ENCODE measurements around the gene SEL1L. TPM values are rescaled to one million over a fixed set of nuclear protein-coding genes. Genes with fewer than 3 reads are reported as not detected.
A peak's percentile ranks its signal among the peaks of the same experiment; 100 is the strongest.

The SEL1L gene
- total and polyA plus RNA-seq, 12 donors: 8.3 to 119 (median 56.0) TPM

DNA sequence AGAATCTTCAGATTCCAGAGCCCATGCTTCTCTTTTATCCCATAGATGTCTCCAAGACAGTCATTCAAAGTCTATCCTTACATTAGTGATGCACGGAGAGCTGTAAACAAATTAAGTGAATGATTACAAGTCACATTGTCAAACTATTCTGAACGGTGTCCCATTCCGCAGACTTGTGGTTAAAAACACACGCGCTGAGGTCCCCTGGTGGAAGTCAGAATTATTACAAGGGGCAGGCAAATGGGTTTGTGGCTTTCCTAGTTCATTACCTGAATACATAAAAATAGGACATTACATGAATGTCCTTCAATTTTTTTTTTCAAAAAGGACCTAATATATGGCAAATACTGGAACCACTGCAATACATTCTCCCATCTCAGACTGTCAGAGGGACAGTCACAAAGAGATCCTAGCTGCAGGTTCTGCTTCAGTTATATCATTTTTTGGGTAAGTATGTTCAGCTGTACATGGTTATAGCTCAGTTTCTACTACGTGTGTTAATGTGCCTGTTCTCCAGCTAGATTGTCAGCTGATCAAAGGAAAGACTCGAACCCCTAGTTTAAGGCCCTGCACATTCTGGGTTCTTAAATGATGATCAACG lies 80.4 kb downstream of the SEL1L start:
- H3K9me3 ChIP-seq (replicated peaks in 1 of 3): no peaks in the 10 kb centered on the region
- H3K27me3 ChIP-seq: no peaks in the 10 kb centered on the region
- 16 to 20% (median 18%) methylated on average over 8 of the region's 8 CpGs for WGBS, 4 donors
- intact Hi-C loops (cut with DNase I): loop anchor here in 1 of 2 donors (5.0 kb wide), 1 partner anchor 176 kb away; no protein-coding TSS in a partner anchor
- DNase-seq: peak; percentile 38 to 78 (median 55)
- no peak overlapping the region for H3K4me3 ChIP-seq
- H3K36me3 ChIP-seq (replicated peaks in 1 of 2): no peaks in the 10 kb centered on the region
- TF ChIP-seq, protein P1, sequence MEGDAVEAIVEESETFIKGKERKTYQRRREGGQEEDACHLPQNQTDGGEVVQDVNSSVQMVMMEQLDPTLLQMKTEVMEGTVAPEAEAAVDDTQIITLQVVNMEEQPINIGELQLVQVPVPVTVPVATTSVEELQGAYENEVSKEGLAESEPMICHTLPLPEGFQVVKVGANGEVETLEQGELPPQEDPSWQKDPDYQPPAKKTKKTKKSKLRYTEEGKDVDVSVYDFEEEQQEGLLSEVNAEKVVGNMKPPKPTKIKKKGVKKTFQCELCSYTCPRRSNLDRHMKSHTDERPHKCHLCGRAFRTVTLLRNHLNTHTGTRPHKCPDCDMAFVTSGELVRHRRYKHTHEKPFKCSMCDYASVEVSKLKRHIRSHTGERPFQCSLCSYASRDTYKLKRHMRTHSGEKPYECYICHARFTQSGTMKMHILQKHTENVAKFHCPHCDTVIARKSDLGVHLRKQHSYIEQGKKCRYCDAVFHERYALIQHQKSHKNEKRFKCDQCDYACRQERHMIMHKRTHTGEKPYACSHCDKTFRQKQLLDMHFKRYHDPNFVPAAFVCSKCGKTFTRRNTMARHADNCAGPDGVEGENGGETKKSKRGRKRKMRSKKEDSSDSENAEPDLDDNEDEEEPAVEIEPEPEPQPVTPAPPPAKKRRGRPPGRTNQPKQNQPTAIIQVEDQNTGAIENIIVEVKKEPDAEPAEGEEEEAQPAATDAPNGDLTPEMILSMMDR (IDR thresholded peaks at IDR 0.05): peak; percentile 80 to 89 (median 86)
- no peak for TF ChIP-seq POLR2A (IDR thresholded peaks at IDR 0.05)
- H3K27ac ChIP-seq: no peak overlapping the region
- no peaks in the 10 kb centered on the region for H3K4me1 ChIP-seq (replicated peaks in 1 of 2)

DNA sequence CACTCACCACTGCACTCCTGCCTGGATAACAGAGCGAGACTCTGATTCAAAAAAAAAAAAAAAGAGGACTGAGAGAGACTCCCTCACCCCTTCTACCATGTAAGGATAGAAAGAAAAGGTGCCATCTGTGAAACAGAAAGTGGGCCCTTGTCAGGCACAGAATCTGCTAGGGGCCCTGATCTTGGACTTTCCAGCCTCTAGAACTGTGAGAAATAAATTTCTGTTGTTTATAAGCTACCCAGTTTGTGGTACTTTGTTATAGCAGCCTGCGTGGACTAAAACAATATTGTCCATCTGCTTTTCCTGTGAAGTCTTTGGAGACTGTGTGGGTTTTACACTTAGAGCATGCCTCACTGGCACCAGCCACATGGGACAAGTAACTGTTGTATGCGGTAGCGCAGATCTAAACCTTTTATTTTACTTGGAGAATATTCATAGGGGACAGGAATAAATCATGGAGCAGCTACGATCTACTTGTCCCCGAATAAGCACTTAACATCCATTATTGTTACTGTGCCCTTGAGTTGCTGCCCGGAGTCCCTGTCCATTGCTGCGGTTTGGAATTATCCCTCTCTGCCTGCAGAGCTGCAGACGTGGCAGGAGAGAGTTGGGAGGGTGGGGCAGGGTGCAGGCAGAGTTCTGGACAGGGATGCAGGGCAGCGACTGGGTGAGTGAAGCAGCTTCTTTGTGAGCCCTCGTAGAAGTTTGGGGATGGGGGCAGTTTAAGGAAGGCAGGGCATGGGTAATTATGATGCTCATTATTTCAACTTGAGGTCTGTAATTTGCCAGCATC lies 81.1 kb downstream of the SEL1L start:
- no peak overlapping the region for H3K4me3 ChIP-seq
- no peaks in the 10 kb centered on the region for H3K4me1 ChIP-seq (replicated peaks in 1 of 2)
- DNase-seq: no peak
- H3K27me3 ChIP-seq: no peaks in the 10 kb centered on the region
- no peak overlapping the region for H3K27ac ChIP-seq
- intact Hi-C loops (cut with DNase I): loop anchor here in 1 of 2 donors (5.0 kb wide), 1 partner anchor 175 kb away; no protein-coding TSS in a partner anchor
- TF ChIP-seq POLR2A (IDR thresholded peaks at IDR 0.05): no peak
- TF ChIP-seq, protein P1 (IDR thresholded peaks at IDR 0.05): no peak
- H3K36me3 ChIP-seq (replicated peaks in 1 of 2): no peaks in the 10 kb centered on the region
- no peaks in the 10 kb centered on the region for H3K9me3 ChIP-seq (replicated peaks in 1 of 3)
- WGBS, 4 donors: 54 to 68% (median 58%) methylated on average over 7 to 11 of the region's 11 CpGs

DNA sequence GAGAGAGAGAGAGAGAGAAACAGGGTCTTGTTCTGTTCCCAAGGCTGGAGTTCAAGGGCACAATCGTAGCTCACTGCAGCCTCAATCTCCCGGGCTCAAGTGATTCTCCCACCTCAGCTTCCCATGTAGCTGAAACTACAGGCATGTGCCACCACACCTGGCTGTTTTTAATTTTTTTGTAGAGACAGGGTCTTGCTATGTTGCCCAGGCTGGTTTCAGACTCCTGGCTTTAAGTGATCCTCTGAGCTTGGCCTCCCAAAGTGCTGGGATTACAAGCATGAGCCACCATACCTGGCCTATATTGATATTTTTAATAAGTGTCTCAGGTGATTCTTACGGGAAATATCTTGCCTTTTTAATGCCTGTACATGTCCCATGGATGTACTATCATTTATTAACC lies 82.7 kb downstream of the SEL1L start:
- Histone ChIP-seq H3K27me3 (no peaks in the 10 kb centered on the region), H3K36me3 (replicated peaks in 1 of 2) (no peaks in the 10 kb centered on the region), H3K4me1 (replicated peaks in 1 of 2) (no peaks in the 10 kb centered on the region), H3K9me3 (replicated peaks in 1 of 3) (no peaks in the 10 kb centered on the region), H3K4me3 (no peak overlapping the region), H3K27ac (no peak overlapping the region)
- intact Hi-C loops (cut with DNase I): loop anchor here in 1 of 2 donors (5.0 kb wide), 1 partner anchor 174 kb away; no protein-coding TSS in a partner anchor
- 51 to 68% (median 58%) methylated on average over 3 of the region's 3 CpGs for WGBS, 4 donors
- TF ChIP-seq, protein P1 (IDR thresholded peaks at IDR 0.05): no peak
- no peak for TF ChIP-seq POLR2A (IDR thresholded peaks at IDR 0.05)
- DNase-seq: no peak

DNA sequence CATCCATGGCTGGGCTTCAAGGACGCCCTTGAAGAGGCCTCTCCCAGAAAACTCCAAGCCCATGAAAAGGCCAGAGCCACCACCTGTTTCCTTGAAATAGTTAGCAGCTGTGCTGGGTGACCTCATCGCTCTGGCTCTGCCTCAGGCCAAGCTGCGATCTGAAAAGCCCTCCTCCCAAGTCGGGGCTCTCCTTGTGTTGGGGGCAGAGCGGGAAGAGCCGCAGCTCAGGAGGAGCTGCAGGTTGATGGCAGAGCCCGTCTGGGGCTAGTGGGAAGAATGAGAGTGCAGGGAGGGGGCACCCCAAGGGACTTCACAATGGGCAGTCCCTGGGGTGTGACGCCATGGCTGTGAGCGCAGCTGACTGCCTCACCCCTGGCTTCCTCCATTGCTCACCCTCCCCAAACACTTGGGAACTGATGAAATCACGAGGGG lies 83.5 kb downstream of the SEL1L start:
- no peaks in the 10 kb centered on the region for H3K27me3 ChIP-seq
- no peaks in the 10 kb centered on the region for H3K4me1 ChIP-seq (replicated peaks in 1 of 2)
- H3K9me3 ChIP-seq (replicated peaks in 1 of 3): no peaks in the 10 kb centered on the region
- no peak for DNase-seq
- no peak for TF ChIP-seq POLR2A (IDR thresholded peaks at IDR 0.05)
- TF ChIP-seq, protein P1 (IDR thresholded peaks at IDR 0.05): no peak
- H3K4me3 ChIP-seq: no peak overlapping the region
- no peaks in the 10 kb centered on the region for H3K36me3 ChIP-seq (replicated peaks in 1 of 2)
- no peak overlapping the region for H3K27ac ChIP-seq
- 44 to 54% (median 53%) methylated on average over 10 of the region's 10 CpGs for WGBS, 4 donors
- intact Hi-C loops (cut with DNase I): loop anchor here in 1 of 2 donors (5.0 kb wide), 1 partner anchor 173 kb away; no protein-coding TSS in a partner anchor
